GM18951 (cell line): ENCODE data around the gene INHBE.
"Not testable (repeated sequence)": the region's sequence is repeated elsewhere in the genome, so short reads cannot be mapped to it uniquely, and the experiment has no call there.

ENCODE experiments used
- POLR2A ChIP-seq: IDR thresholded peaks from 4 replicates; pipeline ENCODE4 v1.6.1; 2011; ENCODE audit warnings: mild to moderate bottlenecking; ENCODE audit not compliant: insufficient read length, insufficient read depth; ENCODE audit errors: extremely low read depth
- in situ Hi-C: fragments of 300-500 bp; cut with MboI; formaldehyde crosslinking; loops from one replicate; pipeline ENCODE4 v1.12.0; 2022; ENCODE audit warnings: low sequenced_read_pairs, mixed read lengths, inconsistent platforms; ENCODE audit not compliant: unreplicated experiment

Gene INHBE

DNA sequence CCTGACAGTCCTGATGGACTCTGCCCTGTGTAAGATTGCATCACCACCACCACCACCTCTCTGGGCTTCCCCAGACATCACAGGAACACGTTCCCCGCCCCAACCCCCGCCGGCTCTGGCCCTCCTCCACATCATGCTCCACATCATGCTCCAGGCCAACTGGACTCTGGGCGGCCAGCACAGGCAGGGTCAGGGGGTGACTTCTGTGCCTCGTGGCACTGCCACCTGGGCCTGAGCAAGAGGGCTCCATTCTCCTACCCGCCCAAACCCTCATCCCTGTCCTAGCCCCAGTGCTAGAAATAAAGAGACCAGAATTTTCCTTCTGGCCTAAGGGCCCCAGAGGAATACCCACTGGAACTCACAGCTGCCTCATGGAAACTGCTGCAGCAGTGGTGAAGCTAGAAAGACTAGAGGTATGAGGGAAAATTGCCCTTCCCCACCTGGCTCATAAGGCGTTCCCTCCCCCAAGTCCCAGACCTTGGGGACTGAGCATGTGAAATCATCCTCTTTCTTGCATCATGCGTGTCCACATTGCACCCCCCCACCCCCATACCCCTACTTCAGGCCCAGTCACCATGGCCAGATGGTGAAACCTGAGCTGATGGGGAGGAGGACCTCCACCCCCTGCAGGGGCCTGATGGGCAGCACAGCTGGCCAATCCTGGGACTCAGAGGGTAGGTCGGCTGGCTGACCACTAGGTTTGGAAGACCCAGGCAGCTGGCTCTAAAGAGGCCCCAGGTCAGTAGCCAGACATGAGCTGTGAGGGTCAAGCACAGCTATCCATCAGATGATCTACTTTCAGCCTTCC is at the start of gene INHBE:
Gene INHBE, plus strand, starts transcription at position 742 of the 808 bp plus-strand sequence. CDS start 230 bp downstream, outside the sequence.
- peak; percentile 6 for TF ChIP-seq POLR2A
- in situ Hi-C loops: no loop called here

DNA sequence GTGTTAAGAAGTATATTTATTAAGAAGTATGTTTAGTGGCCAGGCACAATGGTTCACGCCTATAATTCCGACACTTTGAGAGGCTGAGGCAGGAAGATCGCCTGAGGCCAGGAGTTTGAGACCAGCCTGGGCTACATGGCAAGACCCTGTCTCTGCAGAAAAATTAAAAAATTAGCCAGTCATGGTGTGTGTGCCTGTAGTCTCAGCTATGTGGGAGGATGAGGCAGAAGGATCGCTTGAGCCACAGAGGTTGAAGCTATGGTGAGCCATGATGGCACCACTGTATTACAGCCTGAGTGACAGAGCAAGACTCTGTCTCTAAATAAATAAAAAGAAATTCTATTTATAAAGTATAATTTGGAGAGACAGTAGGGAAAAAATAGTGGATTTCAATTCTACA is 44.6 kb upstream of the INHBE start:
- in situ Hi-C loops: no loop called here
- no peak for TF ChIP-seq POLR2A

DNA sequence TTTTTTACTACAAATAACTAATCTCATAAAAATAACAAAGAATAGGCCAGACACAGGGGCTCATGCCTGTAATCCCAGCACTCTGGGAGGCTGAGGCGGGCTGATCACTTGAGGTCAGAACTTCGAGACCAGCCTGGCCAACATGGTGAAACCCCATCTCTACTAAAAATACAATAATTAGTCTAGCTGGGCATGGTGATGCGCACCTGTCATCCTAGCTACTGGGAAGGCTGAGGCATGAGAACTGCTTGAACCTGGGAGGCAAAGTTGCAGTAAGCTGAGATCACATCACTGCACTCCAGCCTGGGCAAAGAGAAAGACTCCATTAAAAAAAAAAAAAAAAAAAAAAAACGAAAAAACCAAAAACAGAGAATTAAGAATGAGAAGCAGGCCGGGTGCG is 40.9 kb upstream of the INHBE start:
- in situ Hi-C loops: not testable (repeated sequence)

- in situ Hi-C loops: no loop called here
- no peak for TF ChIP-seq POLR2A
Observed at GRCh38 chr12:57415088-57415487, 40.0 kb upstream of the INHBE start.

GRCh38 chr12:57416039-57416996 is 38.8 kb upstream of the INHBE start:
- in situ Hi-C loops: no loop called here
- TF ChIP-seq POLR2A: no peak

DNA sequence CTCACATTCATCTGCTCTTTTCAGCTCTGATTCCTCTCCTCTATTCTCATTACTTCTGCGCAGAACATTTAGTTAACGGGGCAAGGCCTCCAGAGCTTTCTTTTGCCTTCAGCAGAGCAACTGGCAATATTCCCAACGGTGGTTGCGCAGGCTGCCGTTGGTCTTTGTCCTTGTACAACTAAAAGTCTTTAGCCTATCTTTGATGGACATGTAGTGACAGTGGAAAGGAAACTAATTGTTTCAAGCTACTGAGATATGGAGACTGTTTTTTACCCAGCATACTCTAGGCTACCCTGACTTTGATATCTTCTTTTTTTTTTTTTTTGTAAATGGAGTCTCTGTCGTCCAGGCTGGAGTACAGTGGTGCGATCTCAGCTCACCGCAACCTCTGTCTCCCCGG is 36.9 kb upstream of the INHBE start:
- in situ Hi-C loops: no loop called here
- no peak for TF ChIP-seq POLR2A

DNA sequence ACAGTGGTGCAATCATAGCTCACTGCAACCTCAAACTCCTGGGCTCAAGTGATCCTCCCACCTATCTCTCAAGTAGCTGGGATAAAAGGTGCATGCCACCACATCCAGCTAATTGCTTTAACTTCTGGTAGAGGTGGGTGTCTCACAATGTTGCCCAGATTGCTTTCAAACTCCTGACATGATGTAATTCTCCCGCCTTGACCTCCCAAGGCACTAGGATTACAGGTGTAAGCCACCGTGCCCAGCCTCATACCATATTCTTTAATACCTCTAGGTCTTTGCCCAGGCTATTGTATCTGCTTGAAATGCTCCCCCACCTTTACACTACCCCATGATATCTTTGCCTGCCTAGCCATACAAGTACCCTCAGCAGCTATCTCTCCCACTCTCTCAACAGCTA is 35.6 kb upstream of the INHBE start:
- no peak for TF ChIP-seq POLR2A
- in situ Hi-C loops: no loop called here

DNA sequence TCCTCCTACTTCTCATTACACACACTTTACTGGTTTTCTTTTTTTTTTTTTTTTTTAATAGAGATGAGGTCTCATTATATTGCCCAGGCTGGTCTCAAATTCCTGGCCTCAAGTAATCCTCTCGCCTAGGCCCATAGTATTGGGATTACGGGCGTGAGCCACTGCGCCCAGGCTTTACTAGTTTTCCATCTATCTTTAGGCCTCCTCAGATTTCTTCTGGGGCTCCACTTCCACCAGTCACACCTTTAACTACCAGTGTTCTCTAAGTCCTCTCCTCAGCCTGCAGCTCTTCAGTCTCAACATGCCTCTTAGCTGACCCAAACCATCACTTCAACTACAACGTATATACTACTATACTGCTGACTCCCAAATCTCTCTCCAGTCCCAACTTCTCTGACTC is 34.6 kb upstream of the INHBE start:
- TF ChIP-seq POLR2A: no peak
- in situ Hi-C loops: no loop called here

- in situ Hi-C loops: not testable (repeated sequence)
Observed at GRCh38 chr12:57426948-57427347, 28.2 kb upstream of the INHBE start.

DNA sequence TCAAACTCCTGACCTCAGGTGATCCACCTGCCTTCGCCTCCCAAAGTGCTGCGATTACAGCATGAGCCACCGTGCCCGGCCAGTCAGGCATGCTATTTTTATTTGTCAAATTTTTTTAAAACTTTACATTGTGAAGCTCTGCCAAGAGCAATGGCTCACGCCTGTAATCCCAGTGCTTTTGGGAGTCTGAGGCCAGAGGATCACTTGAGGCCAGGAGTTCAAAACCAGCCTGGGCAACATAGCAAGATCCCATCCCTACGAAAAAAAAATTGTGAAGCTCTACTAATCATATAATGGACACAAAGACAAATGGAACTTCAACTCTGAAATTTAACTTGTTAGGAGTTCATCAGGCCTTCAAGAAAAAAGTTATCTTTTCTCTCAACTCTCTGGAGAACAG is 26.1 kb upstream of the INHBE start:
- in situ Hi-C loops: no loop called here

DNA sequence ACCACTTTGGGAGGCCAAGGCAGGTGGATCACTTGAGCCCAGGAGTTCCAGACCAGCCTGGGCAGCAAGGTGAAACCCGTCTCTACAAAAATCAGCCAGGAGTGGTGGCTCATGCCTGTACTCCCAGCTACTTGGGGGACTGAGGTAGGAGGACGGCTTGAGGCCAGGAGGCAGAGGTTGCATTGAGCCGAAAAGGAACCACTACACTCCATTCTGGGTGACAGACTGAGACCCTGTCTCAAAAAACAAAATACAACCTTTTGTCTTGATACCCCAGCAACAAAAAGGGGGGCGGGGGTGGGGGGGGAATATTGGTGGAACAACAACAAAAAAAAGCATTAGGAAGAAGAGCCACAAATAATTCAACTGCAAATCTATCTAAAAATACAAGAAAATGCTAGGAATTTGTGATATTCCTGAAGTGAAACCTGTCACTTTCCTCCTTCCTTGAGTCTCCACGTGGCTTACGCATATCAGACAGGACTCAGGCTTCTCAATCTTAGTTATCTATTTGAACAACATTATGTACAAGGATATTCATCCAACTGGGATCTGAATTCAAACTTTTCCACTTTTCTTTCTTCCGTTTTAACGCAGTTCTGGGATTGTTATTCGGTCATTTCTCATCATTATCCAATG is 25.5 kb upstream of the INHBE start:
- in situ Hi-C loops: no loop called here
- TF ChIP-seq POLR2A: no peak

More for the DNA sequence above, 26.1 kb upstream of the INHBE start:
- TF ChIP-seq POLR2A: no peak

GRCh38 chr12:57430112-57430930 is 24.8 kb upstream of the INHBE start:
- in situ Hi-C loops: no loop called here

More at GRCh38 chr12:57430112-57430930, 24.8 kb upstream of the INHBE start:
- no peak for TF ChIP-seq POLR2A
